Ishikawa (cell line): ENCODE measurements around the gene SLC26A11.

ENCODE experiments used
- EP300 ChIP-seq: IDR thresholded peaks from 2 replicates; pipeline ENCODE4 v1.6.1; 2012; ENCODE audit warnings: borderline replicate concordance
- TAF1 ChIP-seq: IDR thresholded peaks from 2 replicates; pipeline ENCODE4 v1.6.1; 2012; ENCODE audit warnings: low read depth, mild to moderate bottlenecking

GRCh38 chr17:80246266-80246681 lies 26.0 kb downstream of the SLC26A11 start:
- TF ChIP-seq EP300, result no peak
- TF ChIP-seq TAF1, result no peak
